Measurements from ENCODE around the gene NT5DC2.

The NT5DC2 gene

DNA sequence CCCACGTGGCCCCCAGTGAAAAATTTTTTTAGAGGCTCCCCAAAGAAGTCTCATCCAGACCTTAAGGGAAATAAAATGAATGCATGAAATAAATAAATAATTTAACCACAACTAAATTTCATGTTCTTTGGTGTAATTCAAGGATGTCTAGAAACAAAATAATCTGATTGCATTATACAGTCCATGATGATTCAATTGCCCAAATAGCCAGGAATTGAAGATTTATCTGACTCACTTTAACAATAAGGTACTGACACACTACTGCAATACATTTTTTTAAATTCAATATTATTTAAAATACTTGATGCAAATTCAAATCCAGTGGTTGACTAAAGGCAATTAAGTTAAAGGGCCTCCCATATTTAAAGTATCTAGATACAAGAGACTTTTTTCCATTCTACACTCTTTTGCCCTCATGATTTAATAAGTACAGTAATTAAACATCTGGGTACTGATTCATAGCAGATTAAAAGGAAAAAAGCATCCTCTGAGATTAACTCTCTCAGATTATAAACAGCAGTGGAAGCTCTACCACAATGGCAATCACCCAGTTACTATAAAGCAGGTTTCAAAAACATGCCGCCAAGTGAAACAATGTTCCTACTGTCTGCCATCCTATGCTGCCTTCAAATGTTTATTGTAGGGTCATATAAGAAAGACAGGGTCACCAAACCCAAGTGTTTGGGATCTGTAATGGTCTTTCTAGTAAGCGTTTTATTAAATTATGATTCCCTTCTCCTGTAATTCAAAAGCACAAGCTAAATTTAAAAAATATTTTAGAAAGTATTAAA, 12.6 kb upstream of the NT5DC2 start:
- H3K27ac Mint-ChIP-seq = no peak overlapping the region

GRCh38 chr3:52544937-52545336, 11.3 kb upstream of the NT5DC2 start:
- H3K4me1 Mint-ChIP-seq (ENCODE audit: low read depth) = peaks cover 9% of the 10 kb centered on the region
- H3K9me3 Mint-ChIP-seq (ENCODE audit: low read depth) = no peaks in the 10 kb centered on the region
- H3K4me3 Mint-ChIP-seq = no peak overlapping the region
- H3K27ac Mint-ChIP-seq = peak overlapping the region; percentile 73
- H3K36me3 Mint-ChIP-seq = no peaks in the 10 kb centered on the region
- no peaks in the 10 kb centered on the region for H3K27me3 Mint-ChIP-seq

More for the DNA sequence above, 12.6 kb upstream of the NT5DC2 start:
- H3K4me3 Mint-ChIP-seq = no peak overlapping the region
- peaks cover 2% of the 10 kb centered on the region for H3K4me1 Mint-ChIP-seq (ENCODE audit: low read depth)
- H3K36me3 Mint-ChIP-seq = no peaks in the 10 kb centered on the region
- no peaks in the 10 kb centered on the region for H3K9me3 Mint-ChIP-seq (ENCODE audit: low read depth)
- no peaks in the 10 kb centered on the region for H3K27me3 Mint-ChIP-seq

DNA sequence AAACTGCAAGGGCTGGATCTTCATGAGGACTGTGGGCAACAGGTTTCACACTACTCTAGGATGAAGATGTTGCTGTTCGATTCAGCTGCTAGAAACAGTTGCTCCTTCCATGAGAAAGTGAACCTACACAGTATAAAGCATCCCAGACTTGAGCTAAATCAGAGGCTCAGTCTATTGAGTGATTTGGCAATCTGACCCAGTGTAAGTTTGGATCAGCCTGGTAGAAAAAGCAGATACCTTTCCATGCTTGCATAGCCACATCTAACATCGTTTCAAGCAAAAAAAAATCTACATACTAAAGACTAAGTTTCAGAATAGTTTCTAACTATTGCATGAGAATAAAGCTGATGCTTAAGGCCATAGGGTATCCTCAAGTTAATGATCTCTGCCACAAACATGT, 7.4 kb upstream of the NT5DC2 start:
- Mint-ChIP-seq H3K36me3 (peaks cover 13% of the 10 kb centered on the region), H3K9me3 (ENCODE audit: low read depth) (no peaks in the 10 kb centered on the region), H3K27me3 (no peaks in the 10 kb centered on the region), H3K27ac (no peak overlapping the region), H3K4me1 (ENCODE audit: low read depth) (peaks cover 36% of the 10 kb centered on the region), H3K4me3 (no peak overlapping the region)

DNA sequence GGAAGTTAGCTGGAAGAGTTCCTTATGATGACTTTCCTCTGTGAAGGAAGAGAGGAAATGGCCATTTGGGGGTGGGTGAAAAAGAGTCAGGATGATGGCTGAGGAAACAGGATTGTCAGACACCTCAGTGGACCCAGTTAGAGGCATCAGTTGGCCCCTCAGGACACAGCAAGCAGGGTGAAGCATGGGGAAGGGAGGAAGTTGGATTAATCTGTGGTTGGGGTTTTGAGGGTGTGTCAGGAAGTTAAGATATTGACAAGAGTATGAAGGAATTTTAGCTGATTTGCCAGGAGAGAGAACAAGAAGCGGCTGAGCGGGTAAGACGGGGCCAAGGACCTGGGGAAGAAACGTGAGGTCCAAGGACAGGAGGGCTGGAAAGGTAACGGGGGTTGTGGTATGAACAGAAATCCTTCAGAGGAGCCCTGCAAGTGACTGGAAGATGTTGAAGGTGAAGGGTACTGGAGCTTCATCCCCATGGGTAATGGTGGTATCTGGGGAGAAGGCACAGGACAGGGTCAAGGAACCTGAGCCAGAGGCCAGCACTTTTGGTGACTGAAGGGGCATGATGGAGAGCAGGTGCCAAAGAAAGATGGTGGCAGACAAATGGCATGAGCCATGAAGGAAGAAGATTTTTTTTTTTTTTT, 5.5 kb upstream of the NT5DC2 start:
- Mint-ChIP-seq H3K4me1 (ENCODE audit: low read depth) (peaks cover 45% of the 10 kb centered on the region), H3K36me3 (peaks cover 13% of the 10 kb centered on the region), H3K4me3 (peak overlapping the region; percentile 100), H3K9me3 (ENCODE audit: low read depth) (no peaks in the 10 kb centered on the region), H3K27me3 (no peaks in the 10 kb centered on the region), H3K27ac (peak overlapping the region; percentile 67)

GRCh38 chr3:52537726-52538421, 4.2 kb upstream of the NT5DC2 start:
- Mint-ChIP-seq H3K36me3 (peaks cover 13% of the 10 kb centered on the region), H3K4me3 (peak overlapping the region; percentile 100), H3K4me1 (ENCODE audit: low read depth) (peaks cover 45% of the 10 kb centered on the region)

DNA sequence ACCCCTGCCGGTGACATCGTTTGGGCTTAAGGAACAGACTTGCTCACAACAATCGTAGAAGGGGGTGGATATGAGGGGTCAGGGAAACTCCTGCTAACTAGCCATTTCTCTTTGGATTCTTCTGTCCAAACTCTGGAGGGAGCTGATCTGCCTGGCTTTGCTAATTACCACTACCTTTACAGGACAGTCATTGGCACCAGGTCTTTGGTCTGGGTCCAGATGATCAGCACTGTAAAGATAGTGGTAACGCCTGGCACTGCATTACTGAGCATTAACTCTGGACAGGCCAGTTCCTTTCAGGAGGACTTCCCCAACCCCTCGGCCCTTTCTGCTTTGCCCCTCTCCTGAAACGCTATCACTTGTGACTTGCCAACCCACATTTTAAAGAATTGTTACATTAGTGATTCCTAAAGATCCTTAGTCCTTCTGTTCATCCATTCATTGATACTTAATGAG, 3.5 kb upstream of the NT5DC2 start:
- Mint-ChIP-seq H3K27me3 (no peaks in the 10 kb centered on the region), H3K4me1 (ENCODE audit: low read depth) (peaks cover 49% of the 10 kb centered on the region), H3K9me3 (ENCODE audit: low read depth) (no peaks in the 10 kb centered on the region), H3K4me3 (peak overlapping the region; percentile 100), H3K27ac (peak overlapping the region; percentile 99), H3K36me3 (peaks cover 13% of the 10 kb centered on the region)

More at GRCh38 chr3:52537726-52538421, 4.2 kb upstream of the NT5DC2 start:
- H3K27me3 Mint-ChIP-seq = no peaks in the 10 kb centered on the region
- peak overlapping the region; percentile 99 for H3K27ac Mint-ChIP-seq
- no peaks in the 10 kb centered on the region for H3K9me3 Mint-ChIP-seq (ENCODE audit: low read depth)

DNA sequence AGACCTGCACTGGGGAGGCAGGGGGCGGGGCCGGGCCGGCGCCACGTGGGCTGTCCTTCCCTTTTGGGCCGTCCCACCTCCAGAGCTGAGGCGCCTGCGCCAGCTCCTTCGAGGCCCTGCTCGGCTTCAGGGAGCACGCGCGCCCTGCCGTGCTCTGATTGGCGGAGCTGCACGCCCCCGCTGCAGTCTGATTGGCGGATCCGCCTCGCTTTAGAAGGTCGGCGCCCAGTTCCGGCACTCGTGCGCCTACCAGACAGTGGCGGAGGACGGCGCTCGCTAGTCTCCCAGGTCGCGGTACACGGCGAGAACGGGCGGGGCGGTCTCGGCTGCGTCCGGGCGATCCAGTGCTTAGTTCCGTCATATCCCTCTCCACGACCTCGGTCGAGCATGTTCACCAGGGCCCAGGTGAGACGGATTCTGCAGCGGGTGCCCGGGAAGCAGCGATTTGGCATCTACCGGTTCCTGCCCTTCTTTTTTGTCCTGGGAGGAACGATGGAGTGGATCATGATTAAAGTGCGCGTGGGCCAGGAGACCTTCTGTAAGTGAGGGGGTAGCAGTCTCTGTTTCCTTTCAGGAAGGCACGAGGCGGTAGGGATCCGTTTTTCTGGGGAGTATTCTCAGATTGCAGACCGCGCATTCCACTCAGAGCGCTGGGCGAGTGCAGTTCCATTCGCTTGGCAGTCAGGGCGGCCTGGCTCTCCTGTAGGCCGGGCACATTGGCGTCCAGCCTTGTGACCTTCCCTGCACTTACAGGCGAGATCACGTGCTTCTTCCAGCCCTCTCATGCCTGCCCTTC, 2.9 kb upstream of the NT5DC2 start, which contains the start of gene UQCC5:
TSS of gene UQCC5 (plus strand) at position 237 of the 796 bp plus-strand sequence. CDS start at position 388, 151 bp downstream.
- Mint-ChIP-seq H3K4me1 (ENCODE audit: low read depth) (peaks cover 47% of the 10 kb centered on the region), H3K4me3 (peak within 1 kb of the TSS; percentile 100), H3K36me3 (peaks cover 13% of the 10 kb centered on the region), H3K27me3 (no peaks in the 10 kb centered on the region), H3K9me3 (ENCODE audit: low read depth) (no peaks in the 10 kb centered on the region), H3K27ac (peak within 1 kb of the TSS; percentile 99)

- Mint-ChIP-seq H3K27me3 (no peaks in the 10 kb centered on the region), H3K9me3 (ENCODE audit: low read depth) (no peaks in the 10 kb centered on the region), H3K36me3 (peaks cover 13% of the 10 kb centered on the region), H3K4me3 (peak overlapping the region; percentile 100), H3K4me1 (ENCODE audit: low read depth) (peaks cover 47% of the 10 kb centered on the region), H3K27ac (peak overlapping the region; percentile 66)
These were observed 2.4 kb upstream of the NT5DC2 start for GRCh38 chr3:52536112-52536368.

- peak overlapping the region; percentile 41 for H3K27ac Mint-ChIP-seq
- H3K27me3 Mint-ChIP-seq = no peaks in the 10 kb centered on the region
- peaks cover 13% of the 10 kb centered on the region for H3K36me3 Mint-ChIP-seq
- peak overlapping the region; percentile 100 for H3K4me3 Mint-ChIP-seq
- H3K9me3 Mint-ChIP-seq (ENCODE audit: low read depth) = no peaks in the 10 kb centered on the region
- peaks cover 46% of the 10 kb centered on the region for H3K4me1 Mint-ChIP-seq (ENCODE audit: low read depth)
These were observed 1.9 kb upstream of the NT5DC2 start for GRCh38 chr3:52535411-52536111.

GRCh38 chr3:52534281-52535183, 875 bp upstream of the NT5DC2 start:
- Mint-ChIP-seq H3K27ac (peak overlapping the region; percentile 58), H3K9me3 (ENCODE audit: low read depth) (no peaks in the 10 kb centered on the region), H3K36me3 (peaks cover 13% of the 10 kb centered on the region), H3K4me1 (ENCODE audit: low read depth) (peaks cover 38% of the 10 kb centered on the region), H3K4me3 (peak overlapping the region; percentile 100), H3K27me3 (no peaks in the 10 kb centered on the region)

- Mint-ChIP-seq H3K27me3 (no peaks in the 10 kb centered on the region), H3K4me1 (ENCODE audit: low read depth) (peaks cover 25% of the 10 kb centered on the region), H3K4me3 (peak overlapping the region; percentile 82), H3K36me3 (peaks cover 5% of the 10 kb centered on the region), H3K9me3 (ENCODE audit: low read depth) (no peaks in the 10 kb centered on the region), H3K27ac (peak overlapping the region; percentile 50)
These were observed 627 bp downstream of the NT5DC2 start for GRCh38 chr3:52532838-52533622.

- H3K4me1 Mint-ChIP-seq (ENCODE audit: low read depth) = peaks cover 19% of the 10 kb centered on the region
- H3K4me3 Mint-ChIP-seq = peak overlapping the region; percentile 82
- no peaks in the 10 kb centered on the region for H3K9me3 Mint-ChIP-seq (ENCODE audit: low read depth)
- H3K36me3 Mint-ChIP-seq = no peaks in the 10 kb centered on the region
- H3K27ac Mint-ChIP-seq = peak overlapping the region; percentile 50
- H3K27me3 Mint-ChIP-seq = no peaks in the 10 kb centered on the region
These were observed 1.2 kb downstream of the NT5DC2 start for GRCh38 chr3:52532517-52532837.

Measured in activated naive CD8-positive, alpha-beta T cell (primary cell).